ENCODE measurements around the gene ZG16.
"Not testable (repeated sequence)": the region's sequence is repeated elsewhere in the genome, so short reads cannot be mapped to it uniquely, and the experiment has no call there.

Gene ZG16

DNA sequence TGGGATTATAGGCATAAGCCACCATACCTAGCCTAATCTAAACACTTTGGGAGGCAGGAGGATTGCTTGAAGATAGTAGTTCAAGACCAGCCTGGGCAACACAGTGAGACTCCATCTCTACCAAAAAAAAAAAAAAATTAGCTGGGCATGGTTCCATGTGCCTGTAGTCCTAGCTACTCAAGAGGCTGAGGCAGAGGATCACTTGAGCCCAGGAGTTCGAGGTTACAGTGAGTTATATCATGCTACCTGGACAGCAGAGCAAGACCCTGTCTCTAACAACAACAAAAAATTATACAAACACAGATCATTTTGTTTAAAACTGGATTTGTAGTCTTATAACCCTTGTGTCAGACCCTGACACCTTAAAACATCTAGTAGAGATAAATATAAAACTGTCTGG is 24.5 kb upstream of the ZG16 start:
- DNase-seq = no peak

- no peak for DNase-seq
Measured at GRCh38 chr16:29756654-29757053, 21.4 kb upstream of the ZG16 start.

GRCh38 chr16:29757086-29757485 is 21.0 kb upstream of the ZG16 start:
- DNase-seq = not testable (repeated sequence)

DNA sequence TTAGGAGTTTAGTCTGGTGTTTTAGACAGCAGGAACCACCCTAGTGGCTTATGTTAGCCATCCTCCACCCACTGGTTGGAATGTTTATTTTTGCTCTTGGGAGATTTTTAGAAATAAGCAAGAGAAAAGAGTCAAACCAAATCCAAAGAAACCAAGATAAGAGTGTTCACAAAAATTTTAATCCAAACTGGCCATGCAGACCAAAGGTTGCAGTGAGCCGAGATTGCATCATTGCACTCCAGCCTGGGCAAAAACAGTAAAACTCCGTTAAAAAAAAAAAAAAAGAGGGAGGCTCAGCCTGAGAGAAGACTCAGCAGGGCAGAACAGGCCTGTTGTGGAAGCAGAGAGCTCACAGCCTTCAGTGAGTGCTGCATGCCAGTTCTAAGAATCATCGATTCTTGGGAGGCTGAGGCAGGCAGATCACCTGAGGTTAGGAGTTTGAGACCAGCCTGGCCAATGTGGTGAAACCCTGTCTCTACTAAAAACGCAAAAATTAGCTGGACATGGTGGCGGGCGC is 20.0 kb upstream of the ZG16 start:
- DNase-seq = no peak

DNA sequence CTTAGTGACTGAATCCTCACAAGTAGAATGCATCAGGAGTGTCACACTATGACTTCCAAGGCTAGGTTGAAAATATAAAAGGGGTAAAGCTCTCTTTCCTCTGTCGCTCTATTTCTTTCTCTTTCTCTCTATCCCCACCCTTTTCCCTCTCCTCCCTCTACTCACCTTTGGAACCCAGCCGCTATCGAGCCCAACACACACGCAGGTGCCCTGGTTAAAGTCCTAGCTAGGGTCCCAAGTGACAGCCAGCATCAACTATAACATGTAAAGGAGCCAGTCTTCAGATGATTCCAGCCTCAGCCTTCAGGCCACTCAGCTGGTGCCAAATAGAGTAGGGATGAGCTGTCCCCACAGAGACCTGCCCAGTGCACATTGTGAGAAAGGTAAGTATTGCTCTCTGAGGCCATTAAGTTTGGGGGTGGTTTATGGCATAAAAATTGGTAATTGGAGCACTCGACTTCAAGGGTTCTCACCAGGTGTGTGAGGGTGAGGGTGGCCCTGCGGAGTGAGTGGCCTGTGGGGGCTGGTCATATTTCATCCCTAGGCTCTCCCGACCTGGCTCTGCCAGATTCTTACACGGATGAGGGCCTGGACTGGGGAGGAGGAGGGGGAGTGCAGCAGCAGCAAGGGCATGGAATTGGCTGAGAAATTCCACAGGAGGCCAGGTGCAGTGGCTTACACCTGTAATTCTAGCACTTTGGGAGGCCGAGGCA is 17.3 kb upstream of the ZG16 start:
- DNase-seq = no peak

GRCh38 chr16:29761280-29761651 is 16.8 kb upstream of the ZG16 start:
- DNase-seq = not testable (repeated sequence)

GRCh38 chr16:29761882-29762281 is 16.2 kb upstream of the ZG16 start:
- no peak for DNase-seq

GRCh38 chr16:29763326-29763725 is 14.7 kb upstream of the ZG16 start:
- DNase-seq = no peak

DNA sequence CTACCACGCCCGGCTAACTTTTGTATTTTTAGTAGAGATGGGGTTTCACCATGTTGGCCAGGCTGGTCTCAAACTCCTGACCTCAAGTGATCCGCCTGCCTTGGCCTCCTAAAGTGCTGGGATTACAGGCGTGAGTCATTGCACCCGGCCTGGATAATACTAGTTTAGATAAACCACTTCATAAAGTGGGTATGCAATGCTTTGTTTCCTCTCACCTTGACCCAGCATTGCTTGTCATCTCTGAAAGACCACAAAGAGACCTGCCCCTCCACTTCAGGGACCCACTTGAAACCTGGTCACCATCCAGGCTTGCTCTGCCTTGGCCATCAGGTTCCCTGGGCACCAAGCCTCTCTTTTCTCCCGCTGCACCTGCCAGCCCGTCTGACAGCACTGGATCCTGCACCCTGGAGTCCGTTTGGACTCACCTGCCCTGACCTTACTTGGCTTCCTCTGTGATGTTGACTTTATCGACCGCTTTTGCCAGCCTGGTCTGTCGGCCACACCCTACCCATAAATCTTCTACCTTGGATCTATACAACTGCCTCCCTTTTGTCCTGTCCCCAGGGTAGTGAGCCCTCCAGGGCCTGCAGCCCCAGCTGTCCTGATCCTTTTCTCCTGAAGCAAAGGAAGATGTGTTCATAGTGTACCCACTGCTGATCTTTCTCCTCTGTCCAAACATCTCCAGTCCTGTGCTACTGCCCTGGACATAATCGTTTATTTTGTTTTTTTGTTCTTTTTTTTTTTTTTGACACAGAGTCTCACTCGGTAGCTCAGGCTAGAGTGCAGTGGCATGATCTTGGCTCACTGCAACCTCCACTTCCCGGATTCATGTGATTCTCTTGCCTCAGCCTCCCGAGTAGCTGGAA is 12.7 kb upstream of the ZG16 start:
- no peak for DNase-seq

- DNase-seq = no peak
Measured at GRCh38 chr16:29766571-29766970, 11.5 kb upstream of the ZG16 start.

- DNase-seq = no peak
Measured at GRCh38 chr16:29767062-29767461, 11.0 kb upstream of the ZG16 start.

- no peak for DNase-seq
Measured at GRCh38 chr16:29769507-29769906, 8.5 kb upstream of the ZG16 start.

- DNase-seq = no peak
Measured at GRCh38 chr16:29770250-29770929, 7.7 kb upstream of the ZG16 start.

GRCh38 chr16:29772330-29772729 is 5.7 kb upstream of the ZG16 start:
- not testable (repeated sequence) for DNase-seq

DNA sequence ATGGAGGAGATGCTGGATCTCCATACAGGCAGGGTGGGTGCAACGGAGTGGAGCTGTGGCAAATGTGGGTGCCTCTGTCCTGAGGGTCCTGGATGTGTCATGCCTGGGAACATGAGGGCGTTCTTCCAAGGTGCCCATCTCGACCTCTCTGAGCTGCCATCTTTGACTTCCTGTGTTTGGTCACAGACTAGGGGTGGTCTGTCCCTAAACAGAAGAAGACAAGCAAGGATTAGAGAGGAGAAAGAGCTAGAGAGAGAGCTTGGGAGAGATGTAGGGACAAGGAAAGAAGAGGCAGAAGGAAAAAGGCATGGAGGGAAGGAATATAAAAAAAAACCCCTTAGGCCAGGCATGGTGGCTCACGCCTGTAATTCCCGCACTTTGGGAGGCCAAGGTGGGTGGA is 3.3 kb upstream of the ZG16 start:
- no peak for DNase-seq

DNA sequence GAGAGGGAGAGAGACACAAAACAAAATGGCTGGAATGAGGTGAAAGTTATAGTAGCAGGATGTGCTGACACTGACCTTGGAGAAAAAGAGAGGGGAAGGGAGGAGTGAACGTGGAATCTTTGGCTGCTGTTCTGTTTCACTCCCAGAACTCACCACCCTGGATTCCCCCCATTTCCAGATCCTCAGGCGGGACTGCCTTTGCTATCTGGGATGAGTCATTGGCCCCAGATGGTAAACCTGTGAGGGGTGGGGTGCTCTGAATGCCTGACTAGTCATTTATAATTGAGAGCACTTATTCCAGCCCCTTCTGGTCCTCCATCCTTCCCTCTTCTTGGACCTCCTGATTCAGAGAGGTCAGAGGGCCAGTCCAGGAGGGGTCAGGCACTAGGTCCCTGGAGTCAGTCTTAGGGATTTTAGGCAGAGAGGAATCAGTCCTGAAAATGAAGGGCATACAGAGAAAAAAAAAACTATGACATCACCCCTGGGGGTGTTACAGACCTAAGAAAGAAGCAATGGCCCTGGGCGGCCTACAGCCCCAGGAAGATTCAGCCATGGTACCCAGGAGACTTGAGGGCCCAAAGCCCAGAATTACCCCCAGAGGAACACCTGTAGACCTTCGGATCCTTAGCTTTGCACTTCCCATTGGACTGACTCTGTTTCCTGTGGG is 2.2 kb upstream of the ZG16 start:
- no peak for DNase-seq

DNA sequence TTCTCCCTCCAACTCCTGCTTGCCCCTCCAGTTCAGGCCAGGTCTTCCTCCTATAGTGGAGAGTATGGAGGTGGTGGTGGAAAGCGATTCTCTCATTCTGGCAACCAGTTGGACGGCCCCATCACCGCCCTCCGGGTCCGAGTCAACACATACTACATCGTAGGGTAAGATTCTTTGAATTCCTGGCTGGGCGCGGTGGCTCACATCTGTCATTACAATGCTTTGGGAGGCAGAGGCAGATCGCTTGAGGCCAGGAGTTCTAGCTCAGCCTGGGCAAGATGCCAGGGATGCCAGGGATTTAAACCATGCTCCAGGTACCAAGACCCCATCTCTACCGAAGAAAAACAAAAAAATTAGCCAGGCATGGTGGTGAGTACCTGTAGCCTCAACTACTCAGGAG is 1.4 kb downstream of the ZG16 start:
- DNase-seq = no peak

DNA sequence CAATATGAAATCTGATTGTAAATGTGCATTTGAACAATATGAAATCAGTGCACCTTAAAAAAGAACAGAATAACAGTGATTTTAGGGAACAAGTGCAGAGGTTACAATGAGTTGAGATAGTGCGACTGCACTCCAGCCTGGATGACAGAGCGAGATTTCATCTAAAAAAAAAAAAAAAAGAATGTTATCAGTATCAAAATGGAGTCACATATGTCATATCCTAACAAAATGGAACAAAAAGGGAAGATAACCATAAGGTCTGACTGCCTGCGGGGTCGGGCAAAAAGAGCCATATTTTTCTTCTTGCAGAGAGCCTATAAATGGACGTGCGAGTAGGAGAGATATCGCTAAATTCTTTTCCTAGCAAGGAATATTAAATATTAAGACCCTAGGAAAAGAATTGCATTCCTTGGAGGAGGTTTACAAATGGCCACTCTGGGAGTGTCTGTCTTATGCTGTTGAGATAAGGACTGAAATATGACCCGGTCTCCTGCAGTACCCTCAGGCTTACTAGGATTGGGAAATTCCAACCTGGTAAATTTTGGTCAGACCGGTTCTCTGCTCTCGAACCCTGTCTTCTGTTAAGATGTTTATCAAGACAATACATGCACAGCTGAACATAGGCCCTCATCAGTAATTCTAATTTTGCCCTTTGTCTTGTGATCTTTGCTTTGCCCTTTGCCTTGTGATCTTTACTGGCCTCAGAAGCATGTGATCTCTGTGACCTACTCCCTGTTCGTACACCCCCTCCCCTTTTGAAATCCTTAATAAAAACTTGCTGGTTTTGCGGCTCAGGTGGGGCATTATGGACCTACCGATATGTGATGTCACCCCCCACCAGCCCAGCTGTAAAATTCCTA is 5.3 kb downstream of the ZG16 start:
- DNase-seq = not testable (repeated sequence)

GRCh38 chr16:29784157-29784556 is 6.1 kb downstream of the ZG16 start:
- no peak for DNase-seq

- no peak for DNase-seq
Measured at GRCh38 chr16:29784901-29785500, 6.9 kb downstream of the ZG16 start.

DNA sequence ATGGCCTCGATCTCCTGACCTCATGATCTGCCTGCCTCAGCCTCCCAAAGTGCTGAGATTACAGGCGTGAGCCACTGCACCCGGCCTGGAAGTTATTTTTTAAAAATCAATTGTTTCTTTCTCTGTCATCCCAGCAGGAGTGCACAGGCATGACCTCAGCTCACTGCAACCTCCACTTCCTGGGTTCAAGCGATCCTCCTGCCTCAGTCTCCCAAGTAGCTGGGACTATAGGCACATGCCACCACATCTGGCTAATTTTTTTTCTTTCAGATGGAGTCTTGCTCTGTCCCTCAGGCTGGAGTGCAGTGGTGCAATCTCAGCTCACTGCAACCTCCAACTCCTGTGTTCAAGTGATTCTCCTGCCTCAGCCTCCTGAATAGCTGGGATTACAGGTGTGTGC is 9.1 kb downstream of the ZG16 start:
- DNase-seq = not testable (repeated sequence)

DNA sequence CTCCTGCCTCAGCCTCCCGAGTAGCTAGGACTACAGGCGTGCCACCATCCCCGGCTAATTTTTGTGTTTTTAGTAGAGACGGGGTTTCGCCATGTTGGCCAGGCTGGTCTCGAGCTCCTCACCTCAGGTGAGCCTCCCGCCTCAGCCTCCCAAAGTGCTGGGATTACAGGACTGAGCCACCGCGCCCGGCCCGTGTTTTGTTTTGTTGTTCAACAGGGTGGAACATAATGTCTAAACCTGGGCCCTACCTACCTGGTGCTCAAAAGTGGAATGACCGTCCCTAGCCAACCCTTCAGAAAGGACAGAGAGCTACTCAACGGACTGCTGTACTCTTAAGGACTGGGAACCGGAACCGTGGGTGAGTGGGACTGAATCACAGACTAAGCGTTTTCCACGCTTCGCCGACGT is 11.7 kb downstream of the ZG16 start:
- DNase-seq = no peak
